Activated CD4-positive, alpha-beta T cell treated with anti-CD3 and anti-CD28 coated beads, Interleukin-2, amount 50 U/mL, for 1 hour (primary cell): ENCODE measurements around the gene C1S.
"Not testable (repeated sequence)": the region's sequence is repeated elsewhere in the genome, so short reads cannot be mapped to it uniquely, and the experiment has no call there.

Experiments
- DNase-seq: peaks from one replicate; pipeline ENCODE4 v3.0.0-alpha.2; 2020

Gene C1S

DNA sequence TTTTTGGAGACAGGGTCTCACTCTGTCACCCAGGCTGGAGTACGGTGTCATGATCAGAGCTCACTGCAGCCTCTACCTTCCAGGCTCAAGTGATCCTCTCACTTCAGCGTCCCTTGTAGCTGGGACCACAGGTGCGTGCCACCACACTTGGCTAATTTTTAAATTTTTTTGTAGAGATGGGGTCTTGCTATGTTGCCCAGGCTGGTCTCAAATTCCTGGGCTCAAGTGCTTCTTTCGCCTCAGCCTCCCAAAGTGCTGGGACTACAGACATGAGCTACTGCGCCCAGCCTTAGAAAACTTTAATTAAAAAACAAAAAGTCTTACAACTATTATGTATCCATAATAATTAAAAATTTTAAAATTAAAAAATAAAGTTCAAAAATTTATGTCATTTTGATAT, 46.7 kb downstream of the C1S start:
- not testable (repeated sequence) for DNase-seq

DNA sequence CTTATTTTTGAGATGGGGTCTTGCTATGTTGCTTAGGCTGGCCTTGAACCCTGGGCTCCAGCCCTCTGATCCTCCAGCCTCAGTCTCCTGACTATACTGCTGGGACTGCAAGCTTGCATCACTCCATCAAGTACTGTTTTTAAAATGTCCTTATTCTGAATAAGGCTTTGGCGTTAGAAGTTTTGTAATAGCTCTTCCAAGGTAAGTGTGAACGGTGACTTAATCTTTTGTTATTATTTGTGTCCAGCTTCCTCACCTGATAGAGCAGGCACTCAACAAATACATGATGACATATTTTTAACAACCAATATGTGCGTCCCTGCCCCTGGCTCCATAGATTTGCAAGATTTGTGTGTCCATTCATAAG, 47.1 kb downstream of the C1S start:
- DNase-seq, result no peak

DNA sequence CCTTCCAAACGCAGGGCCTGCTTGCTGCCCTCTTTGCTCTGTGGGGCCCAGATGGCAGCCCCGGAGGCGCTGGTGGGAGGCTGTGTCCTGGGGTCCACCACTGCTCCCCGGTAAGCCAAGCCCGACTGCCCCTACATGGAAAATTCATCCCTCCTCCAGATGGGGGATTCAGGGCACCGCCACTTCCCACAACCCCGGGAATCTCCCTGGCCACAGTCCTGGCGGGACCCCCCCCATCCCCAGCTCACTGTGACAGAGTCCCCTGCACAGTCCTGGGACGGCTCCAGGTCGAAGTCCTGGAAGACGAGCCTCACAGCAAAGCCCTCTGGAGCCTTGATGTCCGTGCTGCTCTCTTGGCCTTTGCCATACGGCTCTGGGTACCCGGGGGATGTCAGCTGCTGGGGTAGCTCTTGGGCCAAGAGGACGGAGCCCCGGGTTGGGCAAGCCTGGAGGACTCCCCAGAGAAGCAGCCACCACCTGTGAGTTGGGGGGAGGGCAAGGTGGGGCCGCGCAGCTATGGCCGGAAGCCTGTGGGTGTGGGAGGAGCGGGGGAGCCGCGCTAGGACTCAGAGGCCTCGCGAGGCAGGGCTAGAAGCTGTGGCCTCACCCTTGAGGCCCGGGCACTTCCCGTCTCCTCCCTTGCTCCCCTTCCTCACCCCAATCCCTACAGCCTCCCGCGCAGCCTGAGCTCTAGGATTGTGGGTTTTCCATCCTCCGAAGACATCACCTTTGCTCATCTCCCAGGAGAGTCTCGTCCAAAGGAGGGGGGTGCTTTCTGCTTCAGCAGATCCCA, 47.7 kb downstream of the C1S start:
- DNase-seq, result peak; percentile 63

DNA sequence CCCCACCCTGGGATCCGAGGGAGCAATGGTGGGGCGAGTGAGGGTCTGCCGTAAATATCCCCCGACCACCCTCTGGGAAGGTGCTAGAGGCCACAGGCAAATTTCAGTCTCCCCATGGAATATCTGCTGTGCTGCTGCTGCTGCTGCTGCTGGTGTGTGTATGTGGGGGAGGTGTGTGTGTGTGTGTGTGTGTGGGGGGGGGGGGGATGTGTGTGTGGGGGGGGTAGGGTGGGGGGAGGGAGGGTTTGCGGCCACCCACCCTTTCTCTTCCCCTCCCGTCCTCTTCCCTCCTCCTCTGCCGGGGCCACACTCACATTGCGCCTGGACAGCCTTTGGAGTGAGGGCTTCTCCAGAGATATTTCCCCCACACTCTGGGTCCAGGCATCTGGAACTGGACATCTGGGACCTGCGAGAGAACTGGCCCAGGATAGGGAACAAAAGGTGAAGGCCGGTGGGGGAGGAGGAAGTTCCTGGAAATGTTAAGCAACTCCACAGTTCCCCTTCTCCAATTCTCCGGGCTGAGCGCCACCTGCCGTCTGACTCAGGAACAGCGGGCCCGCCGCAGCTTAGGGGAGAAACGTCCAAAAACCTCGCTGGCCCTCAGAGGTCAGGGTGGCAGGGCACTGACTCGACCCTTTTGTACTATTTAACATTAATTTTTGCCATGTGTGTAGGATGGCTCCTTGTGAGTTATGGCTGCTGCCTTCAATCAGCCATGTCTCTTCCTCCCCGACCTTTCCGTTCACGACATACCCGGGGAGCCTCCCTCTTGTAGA, 48.5 kb downstream of the C1S start, which contains the start of gene C1RL:
Gene C1RL (minus strand): TSS at position 419 of the 776 bp plus-strand sequence. CDS start 34 bp downstream, at position 385.
- DNase-seq, result peak; percentile 78

DNA sequence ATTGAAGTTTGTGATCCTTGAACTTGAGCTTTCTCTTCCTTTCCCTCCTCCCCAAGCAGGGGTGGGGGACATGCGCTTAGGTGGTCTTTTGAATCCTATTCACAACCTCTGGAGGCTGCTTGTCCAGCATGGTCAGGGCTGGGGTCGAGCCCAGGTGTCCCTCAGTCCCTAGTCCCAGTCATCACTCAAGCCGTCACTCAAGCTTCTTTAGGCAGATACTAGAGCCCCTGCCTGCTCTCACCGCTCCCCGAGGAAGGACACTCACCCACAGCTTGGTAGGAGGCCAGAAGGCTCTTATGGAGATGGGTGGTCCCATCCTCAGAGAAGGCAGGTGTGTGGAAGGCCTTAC, 49.0 kb downstream of the C1S start:
- DNase-seq, result no peak

DNA sequence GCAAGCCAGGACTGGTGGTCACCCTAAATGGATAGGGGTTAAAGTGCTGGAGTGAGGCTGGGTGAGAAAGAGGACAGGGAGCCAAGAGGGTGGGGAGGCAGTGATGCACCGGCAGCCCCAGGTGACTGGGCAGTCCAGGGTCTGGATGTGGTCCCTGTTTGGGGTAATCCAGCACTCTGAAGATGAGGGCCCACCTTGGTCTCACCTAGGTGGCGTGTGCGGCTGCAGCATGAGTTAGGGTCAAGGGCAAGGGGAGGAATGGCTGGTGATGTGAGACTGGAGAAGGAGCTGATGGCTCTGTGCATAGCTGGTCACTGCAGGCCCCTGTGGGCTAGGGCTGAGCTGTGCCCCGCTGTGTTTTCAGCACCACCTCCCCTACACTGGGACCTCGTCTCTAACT, 50.1 kb downstream of the C1S start:
- DNase-seq, result no peak

DNA sequence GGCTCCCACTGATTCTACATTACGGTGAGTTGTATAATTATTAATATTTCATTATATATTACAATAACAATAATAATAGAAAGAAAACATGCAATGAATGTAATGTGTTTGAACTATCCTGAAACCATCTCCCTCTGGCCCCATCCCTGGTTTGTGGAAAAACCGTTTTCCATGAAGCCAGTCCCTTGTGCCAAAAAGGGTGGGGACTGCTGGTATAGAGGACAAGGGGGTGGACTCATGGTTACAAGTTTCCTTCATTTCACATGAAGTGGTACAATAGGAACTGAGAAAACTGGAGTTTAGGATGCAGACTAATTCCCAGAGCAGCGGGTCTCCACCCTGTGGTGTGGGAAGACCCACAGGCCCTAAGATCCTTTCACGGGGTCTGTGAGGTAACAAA, 51.5 kb downstream of the C1S start:
- DNase-seq, result no peak

DNA sequence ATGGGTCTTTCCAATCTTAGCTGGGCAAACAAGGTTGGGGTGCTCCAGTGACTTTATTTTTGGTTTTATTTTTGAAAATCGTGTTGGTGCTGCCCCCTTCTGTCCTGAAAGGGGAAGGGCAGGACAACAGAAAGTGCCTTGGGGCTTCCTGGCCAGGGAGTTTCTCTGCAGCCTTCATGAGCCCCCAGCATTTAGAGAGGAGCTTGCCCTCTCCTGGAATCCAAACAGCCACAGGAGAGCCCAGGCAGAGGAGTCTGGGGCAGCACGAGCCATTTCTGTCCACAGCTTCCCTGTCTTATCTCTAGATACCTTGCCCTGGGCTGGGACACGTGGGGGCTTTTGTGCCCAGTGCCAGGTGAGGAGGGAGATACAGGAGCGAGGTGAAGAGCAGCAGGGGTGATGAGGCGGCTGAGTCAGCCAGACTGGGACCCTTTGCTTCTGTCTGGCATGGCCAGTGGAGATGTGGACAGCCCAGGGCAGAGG, 52.9 kb downstream of the C1S start:
- DNase-seq, result peak; percentile 16

DNA sequence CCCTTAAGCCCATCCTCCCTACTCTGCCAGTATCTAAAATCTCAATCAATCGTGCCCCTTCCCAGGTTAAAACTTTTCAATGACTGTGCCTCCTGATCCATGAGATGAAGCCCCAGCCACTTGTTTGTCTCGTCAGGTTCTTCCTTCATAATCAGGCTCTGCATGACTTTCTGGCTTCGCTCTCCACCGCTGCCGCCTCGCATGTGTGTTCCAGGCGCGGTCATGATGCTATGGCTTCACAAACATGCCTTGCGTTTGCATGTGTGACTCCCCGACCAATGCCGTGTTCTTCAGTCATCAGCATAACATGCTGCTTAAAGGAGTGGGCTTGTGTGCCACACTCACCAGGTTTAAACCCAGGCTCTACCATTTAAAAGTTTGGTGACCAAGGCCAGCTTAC, 53.5 kb downstream of the C1S start:
- no peak for DNase-seq

DNA sequence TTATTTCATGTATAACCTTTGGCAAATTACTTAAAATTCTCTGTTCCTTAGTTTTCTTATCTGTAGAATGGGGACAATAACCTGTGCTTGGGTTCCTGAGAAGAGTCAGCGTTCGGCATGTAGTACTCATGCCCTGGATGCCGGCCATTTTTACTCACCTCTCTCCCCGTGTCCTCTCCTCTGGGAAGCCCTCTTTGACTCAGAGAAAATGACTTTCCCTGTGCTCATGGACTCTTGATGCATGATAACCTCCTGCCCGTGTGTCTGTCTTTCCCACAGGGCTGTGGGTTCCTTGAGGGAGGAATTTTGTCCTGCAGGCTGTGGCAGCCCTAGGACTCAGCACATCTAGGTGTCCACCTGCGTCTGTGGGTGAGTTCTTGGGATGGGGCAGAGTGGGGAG, 54.3 kb downstream of the C1S start:
- DNase-seq, result no peak

DNA sequence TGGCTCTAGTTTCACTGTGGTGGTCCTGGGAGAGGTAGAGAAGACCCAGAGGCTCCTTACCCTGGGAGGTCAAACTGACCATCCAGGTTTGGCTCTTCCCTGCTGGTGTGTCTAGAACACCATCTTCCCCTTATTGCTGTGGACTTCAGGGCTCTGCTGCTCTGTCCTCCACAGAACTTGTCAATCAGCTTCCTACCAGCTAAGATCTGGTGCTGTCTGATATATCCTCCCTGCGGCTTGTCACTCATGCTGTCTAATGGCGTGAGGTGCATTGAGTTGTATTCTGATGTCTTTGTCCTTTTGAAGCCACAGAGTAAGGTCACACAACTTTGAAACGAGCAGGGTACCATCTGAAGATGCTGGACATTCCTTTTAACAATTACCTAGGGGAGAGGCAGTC, 55.7 kb downstream of the C1S start:
- no peak for DNase-seq

DNA sequence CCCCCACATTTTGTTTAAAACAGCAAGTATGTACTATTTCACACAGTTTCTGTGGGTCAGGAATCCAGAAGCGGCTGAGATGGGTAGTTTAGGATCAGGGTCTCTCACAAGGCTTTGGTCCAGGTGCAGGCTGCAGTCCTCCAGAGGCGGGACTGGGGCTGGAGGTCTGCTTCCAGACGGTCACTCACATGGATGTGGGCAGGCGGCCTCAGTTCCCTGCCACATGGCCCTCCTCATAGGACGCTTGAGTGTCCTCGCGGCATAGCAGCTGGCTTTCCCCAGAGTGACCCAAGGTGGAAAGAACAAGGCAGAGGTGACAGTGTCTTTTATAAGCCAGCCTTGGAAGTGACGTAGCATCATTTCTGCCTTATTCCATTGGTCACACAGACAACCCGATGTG, 56.4 kb downstream of the C1S start:
- no peak for DNase-seq

DNA sequence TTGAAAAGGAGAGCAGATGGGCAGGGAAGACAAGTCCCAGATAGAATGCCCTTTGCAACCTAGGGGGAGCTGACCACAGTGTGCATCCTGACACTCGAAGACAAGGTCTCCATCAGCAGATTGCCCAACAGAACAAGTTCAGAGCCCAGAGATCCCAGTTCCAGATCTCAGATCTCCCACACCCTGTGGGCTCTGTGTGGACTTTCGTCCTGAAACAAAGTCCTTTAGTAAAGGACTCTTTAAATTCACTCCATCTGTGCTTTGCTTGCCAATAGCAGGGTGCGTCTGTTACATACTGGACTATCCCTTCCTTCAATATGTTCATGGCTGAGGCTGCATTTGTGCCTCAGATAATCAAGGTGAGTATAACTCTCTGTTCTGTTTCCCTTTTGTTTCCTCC, 57.2 kb downstream of the C1S start:
- no peak for DNase-seq

DNA sequence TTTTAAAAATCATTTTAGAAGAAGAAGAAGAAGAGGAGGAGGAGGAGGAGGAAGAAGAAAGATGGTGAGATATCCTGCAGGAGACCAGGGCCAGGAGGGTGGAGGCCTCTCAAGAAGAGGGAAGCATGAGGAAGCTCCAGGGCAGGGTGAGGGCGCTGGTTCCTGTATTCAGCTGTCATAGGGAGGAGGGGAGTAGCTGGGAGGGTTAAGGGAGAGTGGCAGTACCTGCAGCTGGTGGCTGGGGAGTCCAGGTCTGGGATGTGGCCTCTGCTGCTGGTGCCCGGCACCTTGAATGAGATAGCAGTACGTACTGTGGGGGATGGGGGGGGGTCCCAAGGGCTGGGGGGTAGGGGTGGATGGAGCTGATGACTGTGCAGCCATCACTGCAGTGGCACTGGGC, 58.4 kb downstream of the C1S start:
- no peak for DNase-seq

DNA sequence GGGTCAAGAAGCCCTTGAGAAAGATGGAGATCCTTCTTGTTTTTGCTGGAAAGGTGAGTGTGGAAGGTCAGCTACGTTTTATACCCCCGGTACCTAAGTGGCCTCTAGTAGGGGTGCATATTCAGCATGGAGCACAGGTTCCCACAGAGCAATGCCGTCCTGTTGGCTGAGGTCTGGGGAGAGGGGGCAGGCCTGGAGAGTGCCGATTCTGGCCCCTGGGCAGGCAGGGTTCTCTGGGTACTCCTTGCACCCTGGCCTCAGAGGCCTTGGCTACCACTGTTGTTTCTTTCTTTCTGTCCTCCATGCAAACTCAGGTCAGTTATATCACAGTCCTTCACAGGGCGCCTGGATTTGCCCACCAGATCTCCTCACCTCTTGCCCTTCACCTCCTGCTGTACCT, 59.6 kb downstream of the C1S start:
- DNase-seq, result no peak
